WTC11 (cell line): ENCODE data around the gene FOCAD. TPM values are rescaled to one million over a fixed set of nuclear protein-coding genes. Genes with fewer than 3 reads are reported as not detected.

Source experiments
- ATAC-seq: fragments of 200-7000 bp; cut with Tn5 transposase; 2 replicates; pipeline ENCODE4 v1.10.0; 2021; ENCODE audit warnings: mild to moderate bottlenecking, moderate library complexity
- CTCF ChIA-PET: fragments of 300-600 bp; sonication (Branson Sonifier 250); formaldehyde crosslinking; loops from one replicate; lab custom pipeline; 2021; ENCODE audit warnings: antibody characterized with exemption; lab: Charles Lee
- POLR2A ChIA-PET: fragments of 350-600 bp; sonication (Branson Sonifier 250); formaldehyde crosslinking; loops from one replicate; lab custom pipeline; 2021; ENCODE audit warnings: antibody characterized with exemption; lab: Charles Lee
- DNase-seq: peaks from one replicate; pipeline ENCODE4 v3.0.0; 2021; ENCODE audit warnings: low spot score
- H3K27ac Mint-ChIP-seq: 2 replicates; pipeline ENCODE4 v1.8.0; 2021; ENCODE audit warnings: mixed read lengths
- H3K27me3 Mint-ChIP-seq: 2 replicates; pipeline ENCODE4 v1.8.0; 2021; ENCODE audit warnings: low read depth, mild to moderate bottlenecking, moderate library complexity, mixed read lengths
- H3K36me3 Mint-ChIP-seq: 2 replicates; pipeline ENCODE4 v1.8.0; 2021; ENCODE audit warnings: mixed read lengths
- H3K4me1 Mint-ChIP-seq: 2 replicates; pipeline ENCODE4 v1.8.0; 2022; ENCODE audit warnings: mixed read lengths
- H3K4me3 Mint-ChIP-seq: 2 replicates; pipeline ENCODE4 v1.8.0; 2021; ENCODE audit warnings: mild to moderate bottlenecking, moderate library complexity, mixed read lengths
- H3K9me3 Mint-ChIP-seq: 2 replicates; pipeline ENCODE4 v1.8.0; 2021; ENCODE audit warnings: mixed read lengths
- ARID4B ChIP-seq: sonication (generic); formaldehyde crosslinking; IDR thresholded peaks from 2 replicates; pipeline ENCODE4 v1.8.0; 2023; ENCODE audit warnings: missing genetic modification reagents, mild to moderate bottlenecking, borderline replicate concordance
- E2F5 ChIP-seq: sonication (generic); formaldehyde crosslinking; IDR thresholded peaks from 2 replicates; pipeline ENCODE4 v1.8.1; 2022; ENCODE audit warnings: mild to moderate bottlenecking, moderate library complexity, missing genetic modification reagents
- FOXJ3 ChIP-seq: sonication (generic); formaldehyde crosslinking; IDR thresholded peaks from 2 replicates; pipeline ENCODE4 v1.9.0; 2021; ENCODE audit warnings: missing genetic modification reagents, mild to moderate bottlenecking, borderline replicate concordance
- FOXP1 ChIP-seq: sonication (generic); formaldehyde crosslinking; IDR thresholded peaks from 2 replicates; pipeline ENCODE4 v1.8.0; 2022; ENCODE audit warnings: missing genetic modification reagents, mild to moderate bottlenecking, moderate library complexity, borderline replicate concordance
- FOXP4 ChIP-seq: sonication (generic); formaldehyde crosslinking; IDR thresholded peaks from 2 replicates; pipeline ENCODE4 v1.8.0; 2022; ENCODE audit warnings: mild to moderate bottlenecking, missing genetic modification reagents
- GRHL2 ChIP-seq: fragments of 250-450 bp; sonication (Bioruptor Pico); IDR thresholded peaks from 2 replicates; pipeline ENCODE4 v1.8.0; 2022; ENCODE audit warnings: mild to moderate bottlenecking, moderate library complexity; ENCODE audit not compliant: insufficient replicate concordance, severe bottlenecking
- HMGA2 ChIP-seq: fragments of 250-450 bp; sonication (Bioruptor Pico); IDR thresholded peaks from 2 replicates; pipeline ENCODE4 v1.4.0; 2021; ENCODE audit warnings: mild to moderate bottlenecking, moderate library complexity
- IRF1 ChIP-seq: sonication (generic); formaldehyde crosslinking; IDR thresholded peaks from 2 replicates; pipeline ENCODE4 v1.8.0; 2023; ENCODE audit warnings: missing genetic modification reagents
- MAX ChIP-seq: sonication (generic); formaldehyde crosslinking; IDR thresholded peaks from 2 replicates; pipeline ENCODE4 v1.8.0; 2022; ENCODE audit warnings: mild to moderate bottlenecking, missing genetic modification reagents
- MXD4 ChIP-seq: fragments of 250-450 bp; sonication (Bioruptor Pico); IDR thresholded peaks from 2 replicates; pipeline ENCODE4 v1.8.0; 2021; ENCODE audit warnings: mild to moderate bottlenecking, moderate library complexity, borderline replicate concordance
- SP1 ChIP-seq: sonication (generic); formaldehyde crosslinking; conservative IDR thresholded peaks from 2 replicates; pipeline ENCODE4 v1.8.1; 2022; ENCODE audit warnings: missing genetic modification reagents
- TP53 ChIP-seq: sonication (generic); formaldehyde crosslinking; IDR thresholded peaks from 2 replicates; pipeline ENCODE4 v1.8.1; 2023; ENCODE audit warnings: mild to moderate bottlenecking, missing genetic modification reagents
- ZMAT4 ChIP-seq: fragments of 250-450 bp; sonication (Bioruptor Pico); IDR thresholded peaks from 2 replicates; pipeline ENCODE4 v1.9.0; 2021; ENCODE audit warnings: mild to moderate bottlenecking
- ZNF263 ChIP-seq: sonication (generic); formaldehyde crosslinking; IDR thresholded peaks from 2 replicates; pipeline ENCODE4 v1.8.1; 2022; ENCODE audit warnings: low read depth, mild to moderate bottlenecking, moderate library complexity, missing genetic modification reagents
- ZNF317 ChIP-seq: sonication (generic); formaldehyde crosslinking; IDR thresholded peaks from 2 replicates; pipeline ENCODE4 v1.8.1; 2023; ENCODE audit warnings: low read depth, mild to moderate bottlenecking, moderate library complexity, missing genetic modification reagents, borderline replicate concordance
- ZNF396 ChIP-seq: fragments of 250-450 bp; sonication (Bioruptor Pico); IDR thresholded peaks from 2 replicates; pipeline ENCODE4 v1.8.0; 2021; ENCODE audit warnings: mild to moderate bottlenecking, moderate library complexity, borderline replicate concordance
- total RNA-seq: library from RNA; stranded (reverse); gene quantifications from 3 replicates; pipeline ENCODE4 v1.2.3, GENCODE V29; 2021

The FOCAD gene
- total RNA-seq, 1 experiment from 2014 or later: 34.3 TPM

- TF ChIP-seq MXD4 (CRISPR knock-in tag): no peak
- TF ChIP-seq FOXJ3 (CRISPR knock-in tag): no peak
- no peak for TF ChIP-seq GRHL2 (CRISPR knock-in tag)
- no peak for TF ChIP-seq E2F5
- no peak for TF ChIP-seq ARID4B (CRISPR knock-in tag)
- no peak for TF ChIP-seq ZNF317 (CRISPR knock-in tag)
- TF ChIP-seq SP1: no peak
- TF ChIP-seq ZNF396 (CRISPR knock-in tag): no peak
- TF ChIP-seq ZNF263 (CRISPR knock-in tag): no peak
- no peak for TF ChIP-seq ZMAT4 (CRISPR knock-in tag)
- no peak for TF ChIP-seq HMGA2 (CRISPR knock-in tag)
- no peak for TF ChIP-seq IRF1
- no peak for TF ChIP-seq FOXP1
- no peak for TF ChIP-seq TP53 (CRISPR knock-in tag)
- no peak for TF ChIP-seq FOXP4 (CRISPR knock-in tag)
- no peak for TF ChIP-seq MAX (CRISPR knock-in tag)
- TF ChIP-seq, all 79 proteins: peak for 0
- Mint-ChIP-seq H3K36me3 (no peaks in the 10 kb centered on the region), H3K4me3 (peak overlapping the region; percentile 76), H3K4me1 (peaks cover 20% of the 10 kb centered on the region), H3K9me3 (no peaks in the 10 kb centered on the region), H3K27ac (peak overlapping the region; percentile 8), H3K27me3 (no peaks in the 10 kb centered on the region)
- ATAC-seq (no peak), DNase-seq (no peak)
- POLR2A ChIA-PET: interaction anchor here (0.5 to 1.5 kb wide), 7 partner anchors 12 to 646 kb away, joined by 3 to 14 read pairs (median 5); partner anchors contain the start of gene MLLT3
- CTCF ChIA-PET: interaction anchor here (1.0 to 1.9 kb wide), 8 partner anchors 18 to 427 kb away, joined by 3 to 14 read pairs (median 7); partner anchors contain the start of gene MLLT3
Measured at GRCh38 chr9:20683351-20684034, 566 bp upstream of the FOCAD start.
